Effector memory CD8-positive, alpha-beta T cell (primary cell): ENCODE results near the gene MAPK8.
"Not testable (repeated sequence)": the region's sequence is repeated elsewhere in the genome, so short reads cannot be mapped to it uniquely, and the experiment has no call there.

Source experiments
- ATAC-seq: fragments of 150-1000 bp; cut with Tn5 transposase; replicated peaks from 2 replicates; pipeline ENCODE4 v1.10.0; 2021; ENCODE audit warnings: mild to moderate bottlenecking, moderate library complexity
- DNase-seq, 3 experiments: peaks; one replicate each; pipeline ENCODE4 v3.0.0; 2021
- H3K27ac Mint-ChIP-seq, 2 donors: one replicate each; pipeline ENCODE4 v1.8.0; 2022; ENCODE audit warnings: mild to moderate bottlenecking in 2 of 2, mixed read lengths in 2 of 2, moderate library complexity in 2 of 2
- H3K27me3 Mint-ChIP-seq, 2 donors: one replicate each; pipeline ENCODE4 v1.8.0; 2022; ENCODE audit warnings: mixed read lengths in 2 of 2
- H3K36me3 Mint-ChIP-seq: one replicate; pipeline ENCODE4 v1.8.0; 2022; ENCODE audit warnings: mild to moderate bottlenecking, moderate library complexity, mixed read lengths; ENCODE audit not compliant: insufficient read depth
- H3K4me1 Mint-ChIP-seq, 2 donors: one replicate each; pipeline ENCODE4 v1.8.0; 2022; ENCODE audit warnings: low read depth in 2 of 2, mixed read lengths in 2 of 2
- H3K4me3 Mint-ChIP-seq, 2 donors: one replicate each; pipeline ENCODE4 v1.8.0; 2022; ENCODE audit warnings: mild to moderate bottlenecking in 2 of 2, mixed read lengths in 2 of 2, moderate library complexity in 2 of 2
- H3K9me3 Mint-ChIP-seq, 2 donors: one replicate each; pipeline ENCODE4 v1.8.0; 2022; ENCODE audit warnings: mixed read lengths in 2 of 2

Gene MAPK8

DNA sequence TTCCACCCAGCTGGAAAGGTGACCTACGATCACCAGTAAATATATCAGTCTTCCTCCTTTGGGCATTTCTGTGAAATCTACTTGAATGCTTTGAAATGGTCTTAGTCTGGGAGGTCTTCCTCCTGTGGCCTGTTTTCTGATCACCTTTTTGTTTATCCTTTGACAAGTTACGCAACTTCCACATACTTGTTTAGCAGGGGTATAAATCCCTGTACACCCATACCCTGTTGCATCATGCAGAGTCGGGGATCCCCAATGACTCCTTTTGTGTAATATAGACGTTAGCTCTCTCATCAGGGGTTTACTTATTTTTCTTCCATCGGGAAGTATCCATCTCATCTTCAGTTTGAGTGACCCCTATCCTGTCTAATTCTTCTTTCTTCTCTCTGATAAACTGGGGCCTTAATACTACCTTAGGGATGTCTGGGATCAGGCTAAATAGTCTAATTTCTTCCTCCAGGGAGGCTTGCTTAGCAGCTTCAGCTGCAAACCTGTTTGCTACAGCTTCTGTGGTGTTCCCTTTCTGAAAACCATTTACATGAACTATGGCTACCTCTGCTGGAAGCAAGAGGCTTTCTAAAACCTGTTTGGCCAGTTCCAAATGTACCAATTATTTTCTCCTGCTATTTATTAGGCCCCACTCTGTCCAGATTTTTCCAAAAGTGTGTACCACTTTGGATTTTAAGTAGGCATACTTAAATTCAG, 25.8 kb downstream of the MAPK8 start:
- peaks cover 28 to 36% of the 10 kb centered on the region in 2 donors for H3K4me1 Mint-ChIP-seq
- peaks cover 6% of the 10 kb centered on the region for H3K36me3 Mint-ChIP-seq
- no peak for ATAC-seq
- no peak for DNase-seq
- H3K27ac Mint-ChIP-seq, result no peak overlapping the region
- no peaks in the 10 kb centered on the region for H3K9me3 Mint-ChIP-seq
- H3K27me3 Mint-ChIP-seq, result no peaks in the 10 kb centered on the region
- no peak overlapping the region for H3K4me3 Mint-ChIP-seq

DNA sequence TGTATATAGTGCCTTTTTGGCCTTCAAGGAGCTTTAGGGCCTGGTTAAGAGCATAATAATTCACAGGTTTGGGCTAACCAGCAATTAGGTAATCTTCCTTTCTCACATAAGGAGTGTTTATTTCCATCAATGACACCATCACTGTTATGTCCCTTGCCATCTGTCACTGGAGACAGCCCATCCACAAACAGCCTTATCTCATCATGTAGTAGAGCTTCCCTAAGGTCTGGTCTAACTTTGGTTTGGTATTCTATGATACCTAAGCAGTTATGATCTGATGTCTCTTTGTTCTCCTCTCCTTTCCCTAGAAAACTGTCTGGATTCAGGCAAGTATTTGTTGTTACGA, 26.4 kb downstream of the MAPK8 start:
- no peak for DNase-seq
- Mint-ChIP-seq H3K27ac (no peak overlapping the region), H3K4me3 (no peak overlapping the region), H3K4me1 (peaks cover 28 to 36% of the 10 kb centered on the region in 2 donors), H3K27me3 (no peaks in the 10 kb centered on the region), H3K36me3 (peaks cover 6% of the 10 kb centered on the region), H3K9me3 (no peaks in the 10 kb centered on the region)
- no peak for ATAC-seq

DNA sequence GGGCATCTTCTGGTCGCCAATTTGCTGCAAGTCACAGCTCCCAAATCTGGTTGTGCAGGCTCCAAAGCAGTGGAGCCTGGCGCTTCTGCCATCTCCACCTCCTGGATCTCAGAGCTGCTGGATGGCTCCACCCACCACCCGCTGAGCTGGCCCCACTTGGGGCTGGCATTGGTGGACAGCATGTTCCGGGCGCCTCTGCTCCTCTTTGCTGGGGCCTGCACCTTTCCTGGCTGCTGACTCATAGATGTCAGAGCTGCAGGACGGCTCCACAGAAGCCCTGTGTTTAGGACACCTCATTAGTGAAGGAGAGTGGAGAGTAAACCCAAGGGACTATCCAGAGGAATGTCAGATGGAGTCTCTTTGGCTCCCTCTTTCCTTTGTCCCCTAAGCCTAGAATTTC, 27.4 kb downstream of the MAPK8 start:
- peaks cover 6% of the 10 kb centered on the region for H3K36me3 Mint-ChIP-seq

DNA sequence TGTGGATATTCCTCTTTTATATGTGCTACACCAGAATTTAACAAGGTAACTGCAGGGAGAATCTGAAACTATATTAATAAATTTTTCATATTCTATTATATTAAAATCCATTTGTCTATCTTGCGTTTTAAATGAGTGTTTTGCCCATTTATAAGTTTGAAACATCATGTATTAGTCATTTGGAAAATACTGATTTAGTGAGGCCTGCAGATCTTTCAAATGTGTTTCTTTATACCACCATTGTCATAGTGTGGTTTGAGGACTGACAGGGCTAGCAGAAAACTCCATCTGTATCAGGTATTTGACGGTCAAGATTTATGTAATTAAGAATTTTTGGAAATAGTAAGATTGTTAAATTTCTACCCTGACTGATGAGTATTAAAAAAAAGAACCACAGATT, 29.3 kb downstream of the MAPK8 start:
- Mint-ChIP-seq H3K36me3 (peaks cover 9% of the 10 kb centered on the region), H3K4me3 (no peak overlapping the region), H3K27ac (no peak overlapping the region), H3K4me1 (peaks cover 32 to 37% of the 10 kb centered on the region in 2 donors), H3K9me3 (no peaks in the 10 kb centered on the region), H3K27me3 (no peaks in the 10 kb centered on the region)
- ATAC-seq (no peak), DNase-seq (no peak)

More for the DNA sequence above, 27.4 kb downstream of the MAPK8 start:
- no peak overlapping the region for H3K4me3 Mint-ChIP-seq
- no peaks in the 10 kb centered on the region for H3K9me3 Mint-ChIP-seq
- H3K4me1 Mint-ChIP-seq, result peaks cover 27 to 34% of the 10 kb centered on the region in 2 donors
- H3K27me3 Mint-ChIP-seq, result no peaks in the 10 kb centered on the region
- DNase-seq (no peak), ATAC-seq (no peak)
- H3K27ac Mint-ChIP-seq, result no peak overlapping the region

DNA sequence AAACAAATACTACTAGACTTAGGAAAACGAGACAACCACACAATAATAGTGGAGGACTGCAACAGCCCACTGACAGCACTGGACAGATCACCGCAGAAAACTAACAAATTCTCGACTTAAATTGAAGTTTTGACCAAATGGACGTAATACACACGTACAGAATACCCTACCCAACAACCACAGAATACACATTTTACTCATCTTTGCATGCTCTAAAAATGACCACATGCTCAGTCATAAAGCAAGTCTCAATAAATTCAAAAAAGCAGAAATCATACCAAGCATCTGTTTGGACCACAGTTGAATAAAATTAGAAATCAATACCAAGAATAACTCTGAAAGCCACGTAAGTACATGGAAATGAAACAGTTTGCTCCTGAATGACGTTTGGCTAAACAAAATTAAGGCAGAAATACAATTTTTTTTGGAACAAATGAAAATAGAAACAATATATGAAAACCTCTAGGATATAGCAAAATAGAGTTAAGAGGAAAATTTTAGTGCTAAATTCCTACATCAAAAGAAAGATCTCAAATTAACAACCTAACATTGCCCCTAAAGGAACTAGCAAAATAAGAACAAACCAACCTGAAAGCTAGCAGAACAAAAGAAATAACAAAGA, 30.6 kb downstream of the MAPK8 start:
- no peaks in the 10 kb centered on the region for H3K9me3 Mint-ChIP-seq
- no peak for DNase-seq
- peaks cover 29 to 35% of the 10 kb centered on the region in 2 donors for H3K4me1 Mint-ChIP-seq
- peaks cover 13% of the 10 kb centered on the region for H3K36me3 Mint-ChIP-seq
- no peak for ATAC-seq
- H3K27ac Mint-ChIP-seq, result peak overlapping the region in 1 of 2 donors; percentile 2
- no peaks in the 10 kb centered on the region for H3K27me3 Mint-ChIP-seq
- no peak overlapping the region for H3K4me3 Mint-ChIP-seq

DNA sequence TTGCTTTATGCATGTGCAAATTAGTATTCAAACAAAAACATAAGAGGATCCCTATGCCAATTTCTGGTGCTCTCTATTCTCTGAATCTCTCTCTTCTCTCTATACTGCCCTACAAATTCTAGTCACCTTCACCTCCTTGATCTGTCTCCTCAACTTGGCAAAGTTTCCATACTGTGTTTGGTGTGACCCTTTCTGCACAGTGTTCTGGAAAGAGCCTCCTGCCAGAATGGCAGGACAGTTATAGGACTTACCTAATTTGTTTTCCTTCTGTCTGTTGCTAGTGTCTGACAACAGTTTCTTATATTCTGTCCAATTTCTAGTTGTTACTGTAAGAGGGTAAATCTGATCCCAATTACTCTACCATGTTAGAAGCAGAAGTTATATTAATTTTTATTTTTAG, 34.3 kb downstream of the MAPK8 start:
- Mint-ChIP-seq H3K9me3 (no peaks in the 10 kb centered on the region), H3K4me1 (peaks cover 22 to 36% of the 10 kb centered on the region in 2 donors), H3K4me3 (no peak overlapping the region), H3K36me3 (peaks cover 10% of the 10 kb centered on the region), H3K27ac (no peak overlapping the region), H3K27me3 (no peaks in the 10 kb centered on the region)
- ATAC-seq, result no peak
- no peak for DNase-seq

DNA sequence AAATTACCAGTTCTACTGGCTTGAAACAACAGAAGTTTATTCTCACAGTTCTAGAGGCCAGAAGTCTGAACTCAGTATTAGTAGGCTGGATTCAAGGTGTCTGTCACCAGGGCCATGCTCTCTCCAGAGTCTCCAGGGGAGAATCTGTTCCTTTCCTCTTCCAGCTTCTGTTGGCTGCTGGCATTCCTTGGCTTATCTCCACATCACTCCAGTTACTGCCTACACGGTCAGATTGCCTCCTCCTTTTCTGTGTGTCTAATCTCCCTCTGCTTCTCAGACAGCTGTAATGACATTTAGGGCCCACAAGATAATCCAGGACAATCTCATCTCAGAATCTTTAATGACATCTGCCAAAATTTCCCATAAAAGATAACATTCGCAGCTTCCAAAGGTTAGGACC, 36.6 kb downstream of the MAPK8 start:
- H3K27ac Mint-ChIP-seq, result no peak overlapping the region
- H3K36me3 Mint-ChIP-seq, result peaks cover 9% of the 10 kb centered on the region
- DNase-seq (no peak), ATAC-seq (no peak)
- peaks cover 22 to 31% of the 10 kb centered on the region in 2 donors for H3K4me1 Mint-ChIP-seq
- H3K27me3 Mint-ChIP-seq, result no peaks in the 10 kb centered on the region
- H3K4me3 Mint-ChIP-seq, result no peak overlapping the region
- H3K9me3 Mint-ChIP-seq, result peaks cover 0 to 4% of the 10 kb centered on the region in 2 donors

DNA sequence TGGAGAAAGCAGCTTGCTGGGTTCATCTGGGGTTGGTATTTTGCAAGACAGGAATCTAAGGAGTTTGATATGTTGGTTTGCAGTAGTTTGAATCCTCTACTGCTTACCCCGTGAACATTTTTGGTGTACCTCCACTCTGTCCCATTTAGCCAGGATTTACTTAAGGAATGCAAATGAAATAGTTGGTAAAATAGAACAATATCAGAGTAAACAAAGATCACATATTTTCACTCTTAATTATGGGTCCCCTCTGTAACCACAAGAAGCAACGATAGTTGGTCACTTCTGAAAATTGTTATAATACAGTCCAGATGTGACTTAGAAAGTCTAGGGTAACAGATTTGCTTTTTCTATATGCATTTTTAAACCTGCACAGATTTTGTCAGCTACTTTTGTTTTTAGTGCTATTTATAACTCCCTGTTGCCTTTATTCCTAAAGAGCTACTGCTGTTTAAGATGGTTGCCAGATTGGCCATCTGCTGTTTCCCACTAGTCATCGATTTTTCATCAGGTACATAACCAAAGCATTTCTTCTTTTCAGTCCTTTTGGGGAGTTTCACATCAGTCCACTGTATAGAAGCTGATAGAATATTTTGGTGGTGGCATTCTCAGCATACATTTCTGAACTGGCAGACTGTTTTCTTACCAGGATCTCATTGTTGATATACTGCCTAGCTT, 37.6 kb downstream of the MAPK8 start:
- Mint-ChIP-seq H3K9me3 (peaks cover 4 to 6% of the 10 kb centered on the region in 2 donors), H3K4me1 (peaks cover 17 to 23% of the 10 kb centered on the region in 2 donors), H3K27me3 (no peaks in the 10 kb centered on the region), H3K4me3 (no peak overlapping the region), H3K27ac (no peak overlapping the region), H3K36me3 (peaks cover 17% of the 10 kb centered on the region)
- DNase-seq, result no peak
- ATAC-seq, result no peak

DNA sequence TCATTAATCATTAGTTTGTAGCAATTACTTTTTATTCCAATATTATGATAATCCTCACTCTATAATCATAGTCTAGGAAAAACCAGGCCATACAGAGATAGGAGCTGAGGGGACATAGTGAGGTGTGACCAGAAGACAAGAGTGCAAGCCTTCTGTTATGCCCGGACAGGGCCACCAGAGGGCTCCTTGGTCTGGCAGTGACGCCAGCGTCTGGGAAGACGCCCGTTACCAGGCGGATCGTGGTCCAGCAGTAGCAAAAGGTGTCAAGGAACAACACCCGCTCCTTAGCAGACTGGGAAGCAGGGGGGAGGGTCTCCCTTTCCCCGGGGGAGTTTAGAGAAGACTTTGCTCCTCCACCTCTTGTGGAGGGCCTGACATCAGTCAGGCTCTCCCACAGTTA, 39.8 kb downstream of the MAPK8 start:
- Mint-ChIP-seq H3K9me3 (peaks cover 4 to 12% of the 10 kb centered on the region in 2 donors), H3K36me3 (peaks cover 14% of the 10 kb centered on the region), H3K4me1 (peaks cover 17 to 18% of the 10 kb centered on the region in 2 donors)
- H3K4me3 Mint-ChIP-seq, H3K27ac Mint-ChIP-seq, H3K27me3 Mint-ChIP-seq, ATAC-seq, DNase-seq: not testable (repeated sequence)

DNA sequence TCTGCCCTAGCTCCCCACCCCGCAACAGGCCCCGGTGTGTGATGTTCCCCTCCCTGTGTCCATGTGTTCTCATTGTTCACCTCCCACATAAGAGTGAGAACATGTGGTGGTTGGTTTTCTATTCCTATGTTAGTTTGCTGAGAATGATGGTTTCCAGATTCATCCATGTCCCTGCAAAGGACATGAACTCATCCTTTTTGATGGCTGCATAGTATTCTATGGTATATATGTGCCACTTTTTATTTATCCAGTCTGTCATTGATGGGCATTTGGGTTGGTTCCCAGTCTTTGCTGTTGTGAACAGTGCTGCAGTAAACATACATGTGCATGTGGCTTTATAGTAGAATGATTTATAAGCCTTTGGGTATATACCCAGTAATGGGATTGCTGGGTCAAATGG, 41.1 kb downstream of the MAPK8 start:
- DNase-seq, H3K4me3 Mint-ChIP-seq, H3K36me3 Mint-ChIP-seq, ATAC-seq, H3K27me3 Mint-ChIP-seq, H3K27ac Mint-ChIP-seq: not testable (repeated sequence)
- Mint-ChIP-seq H3K4me1 (peaks cover 10 to 13% of the 10 kb centered on the region in 2 donors), H3K9me3 (peaks cover 4 to 12% of the 10 kb centered on the region in 2 donors)

DNA sequence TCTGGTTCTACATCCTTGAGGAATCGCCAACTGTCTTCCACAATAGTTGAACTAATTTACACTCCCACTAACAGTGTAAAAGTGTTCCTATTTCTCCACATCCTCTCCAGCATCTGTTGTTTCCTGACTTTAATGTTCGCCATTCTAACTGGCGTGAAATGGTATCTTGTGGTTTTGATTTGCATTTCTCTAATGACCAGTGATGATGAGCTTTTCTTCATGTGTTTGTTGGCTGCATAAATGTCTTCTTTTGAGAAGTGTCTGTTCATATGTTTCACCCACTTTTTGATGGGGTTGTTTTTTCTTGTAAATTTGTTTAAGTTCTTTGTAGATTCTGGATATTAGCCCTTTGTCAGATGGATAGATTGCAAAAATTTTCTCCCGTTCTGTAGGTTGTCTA, 41.5 kb downstream of the MAPK8 start:
- not testable (repeated sequence) for H3K4me3 Mint-ChIP-seq, ATAC-seq, H3K27ac Mint-ChIP-seq, H3K36me3 Mint-ChIP-seq, H3K27me3 Mint-ChIP-seq, DNase-seq
- H3K4me1 Mint-ChIP-seq, result peaks cover 7 to 11% of the 10 kb centered on the region in 2 donors
- H3K9me3 Mint-ChIP-seq, result peaks cover 4 to 12% of the 10 kb centered on the region in 2 donors

DNA sequence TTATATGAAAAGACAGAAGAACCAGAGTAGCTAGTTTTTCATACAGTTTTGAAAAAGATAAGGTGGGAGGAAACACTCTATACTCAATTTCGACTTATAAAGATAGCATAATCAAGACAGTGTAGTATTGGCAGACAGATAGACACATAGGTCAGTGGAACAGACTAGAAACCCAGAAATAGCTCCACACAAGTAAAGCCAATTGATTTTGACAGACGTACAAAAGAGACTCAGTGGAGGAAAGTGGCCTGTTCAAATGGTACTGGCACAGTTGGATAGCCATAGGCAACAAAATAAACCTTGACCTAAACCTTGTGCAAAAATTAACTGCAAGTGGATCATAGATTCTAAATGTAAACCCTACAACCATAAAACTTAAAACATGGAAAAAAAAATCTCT, 46.8 kb downstream of the MAPK8 start:
- Mint-ChIP-seq H3K27me3 (no peaks in the 10 kb centered on the region), H3K27ac (peak overlapping the region in 1 of 2 donors; percentile 11), H3K9me3 (peaks cover 0 to 12% of the 10 kb centered on the region in 2 donors), H3K4me3 (no peak overlapping the region), H3K4me1 (peaks cover 10 to 12% of the 10 kb centered on the region in 2 donors), H3K36me3 (peaks cover 8% of the 10 kb centered on the region)
- DNase-seq (no peak), ATAC-seq (no peak)

DNA sequence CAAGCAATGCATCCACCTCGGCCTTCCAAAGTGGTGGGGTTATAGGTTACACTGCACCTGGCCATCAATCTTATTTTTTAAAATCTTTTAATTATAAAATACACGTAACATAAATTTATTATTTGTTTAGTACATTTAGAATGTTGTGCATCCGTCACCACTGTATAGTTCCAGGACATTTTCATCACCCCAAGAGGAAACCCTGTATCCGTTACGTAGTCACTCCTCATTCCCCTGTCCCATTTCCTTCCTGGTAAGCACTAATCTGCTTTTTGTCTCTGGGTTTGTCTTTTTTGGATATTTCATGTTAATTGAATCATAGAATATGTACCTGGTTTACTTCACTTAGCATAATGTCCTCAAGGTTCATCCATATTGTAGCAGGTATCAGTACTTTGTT, 51.2 kb downstream of the MAPK8 start:
- no peaks in the 10 kb centered on the region for H3K27me3 Mint-ChIP-seq
- H3K9me3 Mint-ChIP-seq, result no peaks in the 10 kb centered on the region
- DNase-seq (no peak), ATAC-seq (no peak)
- no peak overlapping the region for H3K4me3 Mint-ChIP-seq
- H3K27ac Mint-ChIP-seq, result no peak overlapping the region
- H3K36me3 Mint-ChIP-seq, result no peaks in the 10 kb centered on the region
- H3K4me1 Mint-ChIP-seq, result peaks cover 11 to 18% of the 10 kb centered on the region in 2 donors

DNA sequence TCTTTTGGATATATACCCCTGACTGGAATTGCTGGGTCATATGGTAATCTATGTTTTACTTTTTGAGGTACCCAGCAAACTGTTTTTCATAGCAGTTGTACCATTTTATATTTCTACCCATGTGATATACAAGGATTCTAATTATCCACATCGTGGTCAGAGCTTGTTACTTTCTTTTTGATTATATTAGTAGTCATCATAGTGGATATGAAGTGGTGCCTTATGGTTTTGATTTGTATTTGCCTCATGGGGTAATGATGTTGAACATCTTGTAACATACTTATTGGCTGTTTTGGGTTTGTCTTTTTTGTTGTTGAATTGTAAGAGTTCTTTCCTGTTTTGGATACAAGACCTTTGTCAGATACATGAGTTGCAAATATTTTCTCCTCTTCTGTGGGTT, 51.7 kb downstream of the MAPK8 start:
- ATAC-seq (no peak), DNase-seq (no peak)
- Mint-ChIP-seq H3K4me3 (no peak overlapping the region), H3K27ac (peak overlapping the region in 1 of 2 donors; percentile 14), H3K27me3 (no peaks in the 10 kb centered on the region), H3K9me3 (no peaks in the 10 kb centered on the region), H3K36me3 (no peaks in the 10 kb centered on the region), H3K4me1 (peaks cover 11 to 18% of the 10 kb centered on the region in 2 donors)
